Measurements from ENCODE around the gene C3orf22.

DNA sequence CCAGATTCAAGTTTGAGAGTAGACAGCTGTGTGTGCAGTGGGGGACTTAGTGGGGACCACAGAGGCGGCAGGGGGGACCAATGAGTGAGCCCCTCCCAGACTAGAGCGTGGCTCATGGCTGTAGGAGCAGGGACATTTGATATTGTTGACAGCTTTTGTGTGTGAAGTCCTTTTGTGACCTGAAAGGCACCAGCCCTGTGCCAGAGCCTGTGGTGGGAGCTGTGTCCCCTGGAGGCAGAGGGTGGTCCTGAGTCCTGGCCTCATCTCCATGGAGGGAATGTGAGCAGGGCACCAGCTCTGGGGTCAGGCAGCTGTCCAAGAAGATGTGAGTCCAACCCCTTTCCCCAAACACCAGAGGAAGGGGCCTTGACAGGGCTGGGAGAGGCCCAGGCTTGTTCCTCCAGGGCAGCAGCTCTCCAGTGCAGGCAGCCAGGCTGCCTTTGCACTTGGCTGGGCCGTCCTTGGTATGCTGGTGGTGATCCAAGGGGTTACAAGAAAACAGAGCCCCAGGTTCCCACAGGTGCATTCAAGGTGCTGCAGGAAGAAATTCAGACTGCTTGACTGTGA lies 10.1 kb upstream of the C3orf22 start:
- TF ChIP-seq EZH2phosphoT487 (IDR thresholded peaks at IDR 0.05; ENCODE audit: insufficient read depth, low read depth), result no peak
- no peak for TF ChIP-seq EZH2 (IDR thresholded peaks at IDR 0.05; ENCODE audit: insufficient read depth, poor library complexity, severe bottlenecking)
